SK-N-MC (cell line): ENCODE results near the gene MEI1.

ENCODE experiments used
- EZH2 ChIP-seq: fragments of 200-600 bp; sonication (generic); IDR thresholded peaks from one replicate; pipeline ENCODE4 v1.6.1; 2017; ENCODE audit warnings: antibody characterized with exemption
- FOXP2 ChIP-seq: optimal IDR thresholded peaks from 2 replicates; pipeline ENCODE3; 2011; ENCODE audit warnings: mild to moderate bottlenecking, moderate library complexity; ENCODE audit not compliant: insufficient read depth; ENCODE audit errors: extremely low read length, control extremely low read depth
- POLR2AphosphoS5 ChIP-seq: IDR thresholded peaks from 2 replicates; pipeline ENCODE4 v1.6.1; 2012; ENCODE audit warnings: mild to moderate bottlenecking, low read depth, low read length, borderline replicate concordance

DNA sequence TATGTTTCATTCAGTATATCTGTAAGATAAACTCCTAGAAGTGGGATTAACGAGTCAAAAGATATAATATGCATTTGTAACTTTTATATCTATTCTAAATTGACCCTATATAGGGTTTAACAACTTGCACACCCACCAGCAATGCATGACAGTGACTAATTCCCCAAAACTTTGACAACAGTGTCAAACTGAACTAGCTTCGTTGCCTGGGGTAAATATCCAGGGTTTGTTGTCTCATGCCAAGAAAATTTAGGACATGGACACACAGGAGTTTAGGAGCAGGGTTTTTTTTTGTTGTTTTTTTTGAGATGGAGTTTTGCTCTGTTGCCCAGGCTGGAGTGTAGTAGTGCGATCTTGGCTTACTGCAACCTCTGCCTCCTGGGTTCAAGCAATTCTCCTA lies 15.7 kb upstream of the MEI1 start:
- TF ChIP-seq EZH2: no peak
- TF ChIP-seq POLR2AphosphoS5: no peak
- no peak for TF ChIP-seq FOXP2
